Endodermal cell (in vitro differentiated cells): ENCODE results near the gene FAM174C. TPM values are rescaled to one million over a fixed set of nuclear protein-coding genes. Genes with fewer than 3 reads are reported as not detected.

Experiments used
- DNase-seq: peaks from one replicate; pipeline ENCODE4 v3.0.0-alpha.2; 2017
- H3K27ac ChIP-seq: 2 replicates; pipeline ENCODE4 v1.5.1; 2013; ENCODE audit warnings: mild to moderate bottlenecking, low read depth, low read length, moderate library complexity
- H3K27me3 ChIP-seq: 2 replicates; pipeline ENCODE4 v1.6.1; 2013; ENCODE audit warnings: mild to moderate bottlenecking, low read length, moderate library complexity; ENCODE audit not compliant: insufficient read depth, control insufficient read depth, poor library complexity, severe bottlenecking
- H3K36me3 ChIP-seq: 2 replicates; pipeline ENCODE4 v1.7.0; 2013; ENCODE audit warnings: mild to moderate bottlenecking, low read length, moderate library complexity; ENCODE audit not compliant: control insufficient read depth, insufficient read depth
- H3K4me1 ChIP-seq: one replicate; pipeline ENCODE4 v1.7.0; 2013; ENCODE audit warnings: low read length; ENCODE audit not compliant: control insufficient read depth, insufficient read depth
- H3K4me3 ChIP-seq: 2 replicates; pipeline ENCODE4 v1.5.1; 2013; ENCODE audit warnings: mild to moderate bottlenecking, low read length, moderate library complexity
- H3K9ac ChIP-seq: 2 replicates; pipeline ENCODE4 v1.6.1; 2013; ENCODE audit warnings: mild to moderate bottlenecking, low read length, moderate library complexity; ENCODE audit not compliant: poor library complexity, severe bottlenecking; ENCODE audit errors: extremely low read depth
- H3K9me3 ChIP-seq: 2 replicates; pipeline ENCODE4 v1.6.1; 2013; ENCODE audit warnings: mild to moderate bottlenecking, low read length, moderate library complexity; ENCODE audit not compliant: control insufficient read depth
- H3K27ac Mint-ChIP-seq: 2 replicates; pipeline ENCODE4 v1.8.0; 2020; ENCODE audit warnings: mixed read lengths
- H3K27me3 Mint-ChIP-seq: 2 replicates; pipeline ENCODE4 v1.8.0; 2021; ENCODE audit warnings: mild to moderate bottlenecking, mixed read lengths; ENCODE audit not compliant: insufficient read depth
- H3K36me3 Mint-ChIP-seq: 2 replicates; pipeline ENCODE4 v1.8.0; 2020; ENCODE audit warnings: low read depth, mixed read lengths
- H3K4me1 Mint-ChIP-seq: 2 replicates; pipeline ENCODE4 v1.8.0; 2020; ENCODE audit warnings: mixed read lengths
- H3K4me3 Mint-ChIP-seq: 2 replicates; pipeline ENCODE4 v1.8.0; 2020; ENCODE audit warnings: mild to moderate bottlenecking, moderate library complexity, mixed read lengths
- H3K9me3 Mint-ChIP-seq: 2 replicates; pipeline ENCODE4 v1.8.0; 2020; ENCODE audit warnings: mild to moderate bottlenecking, mixed read lengths
- WGBS, 2 experiments: methylation state at CpG; one replicate each; pipeline versions ENCODE4 v1.1.5 to v1.1.7; 2013; ENCODE audit warnings: missing lambda C conversion rate in 2 of 2, mixed read lengths in 1 of 2; ENCODE audit not compliant: insufficient coverage in 1 of 2, insufficient read length in 1 of 2; 5-methylcytosine and 5-hydroxymethylcytosine counted together
- total RNA-seq, 2 donors: library from RNA; stranded (reverse); fragmentation: NEBNext Ultra II Directional in 1 of 2; extraction: Animal tissue kit (Norgen Biotek cat#: 25700) in 1 of 2; gene quantifications; 2 replicates in 1 of 2; 3 replicates in 1 of 2; pipeline ENCODE4 v1.2.1, GENCODE V29; 2021
- TF ChIP-seq, protein P1 (sequence below): fragments of 200-600 bp; sonication (generic); conservative IDR thresholded peaks from 2 replicates; pipeline ENCODE4 v1.5.0; 2021; ENCODE audit warnings: antibody characterized with exemption, mild to moderate bottlenecking

The FAM174C gene
- total RNA-seq, 2 donors from 2014 or later = 45.1 to 46.0 TPM

DNA sequence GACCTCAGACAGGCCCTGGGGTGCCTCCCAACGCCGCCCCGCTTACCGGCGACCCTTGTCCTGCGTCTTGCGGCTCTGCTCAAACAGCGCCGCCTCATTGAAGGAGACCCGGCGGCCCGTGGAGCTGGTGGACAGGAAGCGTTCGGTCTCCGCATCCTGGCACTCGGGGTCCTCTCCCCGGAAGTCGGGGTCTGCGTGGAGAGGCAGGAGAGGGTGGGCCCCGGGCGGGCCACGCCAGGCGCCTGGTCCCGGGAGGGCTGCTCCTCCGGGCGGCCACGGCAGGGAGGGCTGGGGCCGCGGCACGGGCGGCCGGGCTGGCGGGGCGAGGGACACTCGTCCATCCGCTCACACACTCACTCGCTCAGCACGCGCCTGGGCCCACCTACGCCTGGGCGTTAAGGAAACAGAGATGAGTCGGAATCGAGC, 40.4 kb upstream of the FAM174C start:
- Mint-ChIP-seq H3K27ac (no peak overlapping the region), H3K4me3 (no peak overlapping the region), H3K27me3 (no peaks in the 10 kb centered on the region), H3K36me3 (peaks cover 14% of the 10 kb centered on the region), H3K4me1 (peaks cover 6% of the 10 kb centered on the region), H3K9me3 (no peaks in the 10 kb centered on the region)
- Histone ChIP-seq H3K9ac (no peak overlapping the region), H3K27ac (no peak overlapping the region), H3K27me3 (no peaks in the 10 kb centered on the region), H3K4me3 (no peak overlapping the region), H3K4me1 (no peaks in the 10 kb centered on the region), H3K36me3 (peaks cover 10% of the 10 kb centered on the region), H3K9me3 (no peaks in the 10 kb centered on the region)
- 95 to 96% methylated on average over 37 to 43 of the region's 43 CpGs for WGBS, 2 experiments
- no peak for DNase-seq
- TF ChIP-seq, protein P1, sequence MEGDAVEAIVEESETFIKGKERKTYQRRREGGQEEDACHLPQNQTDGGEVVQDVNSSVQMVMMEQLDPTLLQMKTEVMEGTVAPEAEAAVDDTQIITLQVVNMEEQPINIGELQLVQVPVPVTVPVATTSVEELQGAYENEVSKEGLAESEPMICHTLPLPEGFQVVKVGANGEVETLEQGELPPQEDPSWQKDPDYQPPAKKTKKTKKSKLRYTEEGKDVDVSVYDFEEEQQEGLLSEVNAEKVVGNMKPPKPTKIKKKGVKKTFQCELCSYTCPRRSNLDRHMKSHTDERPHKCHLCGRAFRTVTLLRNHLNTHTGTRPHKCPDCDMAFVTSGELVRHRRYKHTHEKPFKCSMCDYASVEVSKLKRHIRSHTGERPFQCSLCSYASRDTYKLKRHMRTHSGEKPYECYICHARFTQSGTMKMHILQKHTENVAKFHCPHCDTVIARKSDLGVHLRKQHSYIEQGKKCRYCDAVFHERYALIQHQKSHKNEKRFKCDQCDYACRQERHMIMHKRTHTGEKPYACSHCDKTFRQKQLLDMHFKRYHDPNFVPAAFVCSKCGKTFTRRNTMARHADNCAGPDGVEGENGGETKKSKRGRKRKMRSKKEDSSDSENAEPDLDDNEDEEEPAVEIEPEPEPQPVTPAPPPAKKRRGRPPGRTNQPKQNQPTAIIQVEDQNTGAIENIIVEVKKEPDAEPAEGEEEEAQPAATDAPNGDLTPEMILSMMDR = no peak

DNA sequence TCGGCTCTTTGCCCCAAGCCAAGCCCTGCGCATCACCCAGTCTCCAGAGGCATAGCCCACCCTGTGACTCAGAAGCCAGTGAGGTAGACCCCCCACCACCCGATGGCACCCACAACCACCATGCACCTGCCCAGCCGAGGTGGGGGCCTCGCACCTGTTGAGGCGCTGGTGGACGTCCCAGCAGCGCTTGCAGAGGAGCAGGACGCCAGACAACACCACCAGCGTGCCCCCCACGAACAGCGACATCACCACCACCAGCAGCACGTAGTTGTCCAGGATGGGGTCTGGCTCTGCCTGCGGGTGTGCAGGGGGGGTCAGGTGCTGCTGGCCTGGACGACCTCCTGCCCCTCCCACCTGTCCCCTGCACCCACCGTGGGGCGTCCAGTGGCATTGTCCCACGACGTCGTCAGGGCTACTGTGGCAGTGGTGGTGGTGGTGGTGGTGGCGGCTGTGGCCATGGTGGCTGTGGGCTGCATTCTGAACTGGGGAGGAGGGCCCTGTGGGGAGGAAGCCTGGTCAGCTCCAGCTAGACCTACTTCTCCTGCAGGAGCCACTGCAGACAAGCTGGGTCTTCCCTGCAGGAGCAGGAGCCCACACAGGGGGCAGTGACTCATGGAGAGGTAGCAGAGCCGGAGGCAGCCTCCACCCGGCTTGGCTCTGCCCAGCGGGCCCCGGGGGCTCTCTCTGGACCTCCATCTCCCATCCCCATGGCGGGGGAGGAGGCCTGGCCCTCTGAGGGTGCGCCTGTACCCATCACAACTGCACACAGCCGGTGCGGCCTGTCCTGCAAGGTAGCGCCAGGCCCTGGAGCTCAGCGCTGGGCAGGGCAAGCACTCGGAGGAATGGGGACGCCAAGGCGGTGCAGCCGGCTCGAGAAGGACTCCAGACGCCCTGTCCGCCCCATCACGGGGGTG, 39.4 kb upstream of the FAM174C start:
- Histone ChIP-seq H3K4me1 (no peaks in the 10 kb centered on the region), H3K9ac (no peak overlapping the region), H3K27me3 (no peaks in the 10 kb centered on the region), H3K4me3 (peak overlapping the region; percentile 67), H3K36me3 (peaks cover 10% of the 10 kb centered on the region), H3K9me3 (no peaks in the 10 kb centered on the region), H3K27ac (peak overlapping the region; percentile 85)
- no peak for DNase-seq
- Mint-ChIP-seq H3K36me3 (peaks cover 14% of the 10 kb centered on the region), H3K4me1 (peaks cover 6% of the 10 kb centered on the region), H3K4me3 (peak overlapping the region; percentile 60), H3K27ac (no peak overlapping the region), H3K27me3 (no peaks in the 10 kb centered on the region), H3K9me3 (no peaks in the 10 kb centered on the region)
- WGBS, 2 experiments = 90 to 96% methylated on average over 11 to 36 of the region's 39 CpGs
- TF ChIP-seq, protein P1 = no peak

DNA sequence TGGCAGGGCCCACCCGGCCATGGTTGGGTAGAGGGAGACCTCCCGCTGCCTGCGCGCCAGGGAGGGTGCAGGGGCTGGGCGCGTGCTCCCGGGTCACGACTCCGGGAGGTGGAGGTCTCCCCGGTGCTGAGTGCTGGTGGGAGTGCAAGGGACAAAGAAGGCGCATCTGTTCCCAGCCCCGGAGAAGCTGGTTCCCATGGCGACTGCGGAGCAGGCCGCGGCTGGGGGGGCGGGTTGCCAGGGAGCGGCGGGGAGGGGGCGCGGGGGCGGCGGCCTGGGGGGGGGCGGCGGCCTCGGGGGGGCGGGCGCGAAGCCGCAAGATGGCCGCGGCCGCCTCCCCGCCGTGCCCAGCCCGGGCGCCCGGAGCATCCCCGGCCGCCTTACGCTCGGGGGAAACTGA, 38.8 kb upstream of the FAM174C start:
- WGBS, 2 experiments = 17 to 36% methylated on average over 6 to 38 of the region's 42 CpGs
- H3K36me3 ChIP-seq = peaks cover 10% of the 10 kb centered on the region
- peak overlapping the region; percentile 85 for H3K27ac ChIP-seq
- no peaks in the 10 kb centered on the region for H3K4me1 ChIP-seq
- H3K27me3 Mint-ChIP-seq = no peaks in the 10 kb centered on the region
- H3K4me3 ChIP-seq = peak overlapping the region; percentile 78
- no peak overlapping the region for H3K9ac ChIP-seq
- peaks cover 13% of the 10 kb centered on the region for H3K36me3 Mint-ChIP-seq
- TF ChIP-seq, protein P1 = no peak
- no peak overlapping the region for H3K27ac Mint-ChIP-seq
- peaks cover 9% of the 10 kb centered on the region for H3K4me1 Mint-ChIP-seq
- H3K9me3 Mint-ChIP-seq = no peaks in the 10 kb centered on the region
- no peaks in the 10 kb centered on the region for H3K9me3 ChIP-seq
- DNase-seq = no peak
- no peaks in the 10 kb centered on the region for H3K27me3 ChIP-seq
- peak overlapping the region; percentile 60 for H3K4me3 Mint-ChIP-seq
